ENCODE data around the gene DGCR8.
A peak's percentile ranks its signal among the peaks of the same experiment; 100 is the strongest.

Gene DGCR8

DNA sequence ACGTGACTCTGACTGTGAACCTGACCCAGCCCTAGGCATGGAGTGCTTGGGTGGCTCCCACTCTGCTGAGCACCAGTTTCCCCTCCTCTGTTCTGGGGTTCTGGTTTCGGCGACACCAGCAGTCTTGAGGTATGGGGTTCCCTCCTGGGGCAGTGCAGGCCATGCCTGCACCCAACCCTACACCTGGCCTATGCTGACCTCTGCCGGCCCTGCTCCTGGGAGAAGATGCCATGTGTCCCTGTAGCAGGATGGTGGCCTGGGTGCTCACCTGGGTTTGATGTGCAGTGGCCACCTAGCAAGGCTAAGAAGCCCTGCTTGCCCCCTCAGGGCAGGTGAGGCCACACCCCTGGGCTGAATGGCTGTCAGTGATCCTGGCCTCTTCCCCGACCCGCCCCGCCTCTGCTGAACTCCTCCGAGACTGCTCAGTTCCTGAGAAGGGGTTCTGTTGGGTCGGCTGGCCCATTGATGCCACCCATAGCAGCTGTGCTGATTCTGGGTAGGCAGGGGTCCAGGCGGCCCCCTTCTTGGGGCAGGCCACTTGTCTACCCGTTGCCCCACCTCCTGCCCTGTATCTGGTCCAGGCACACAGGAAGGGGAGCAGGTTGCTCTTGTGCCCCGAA, 54.0 kb downstream of the DGCR8 start:
- POLR2A ChIA-PET (ENCODE audit: low non-redundant PET), result no interaction called here
- no peak for TF ChIP-seq CTCF (conservative IDR thresholded peaks at IDR 0.05; ENCODE audit: low read depth)
- CTCF ChIA-PET, result no interaction called here
- peak overlapping the region; percentile 86 for H3K27ac ChIP-seq
- DNase-seq (ENCODE audit: low spot score), result no peak

DNA sequence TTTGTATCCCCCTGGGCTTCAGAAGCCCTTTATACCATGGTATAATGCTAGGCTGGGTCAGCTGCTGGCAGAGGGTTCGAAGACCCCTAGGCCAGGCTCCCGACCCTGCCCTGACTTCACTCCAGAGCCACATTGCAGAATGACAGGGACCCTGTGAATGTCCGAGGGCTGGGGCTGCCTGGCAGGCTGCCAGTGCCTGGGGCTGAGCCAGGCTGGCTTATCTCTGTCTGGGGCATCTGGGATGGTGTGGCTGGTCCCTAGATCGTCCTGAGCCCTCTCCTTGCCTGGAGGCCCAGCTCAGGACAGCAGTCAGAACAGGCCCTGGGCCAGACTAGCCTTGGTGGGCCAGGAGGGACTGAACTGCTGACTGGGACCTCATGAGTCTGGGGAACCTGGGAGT, 55.2 kb downstream of the DGCR8 start:
- ChIA-PET POLR2A (ENCODE audit: low non-redundant PET) (no interaction called here), CTCF (no interaction called here)
- peak overlapping the region; percentile 60 for H3K27ac ChIP-seq
- DNase-seq (ENCODE audit: low spot score), result no peak
- TF ChIP-seq CTCF (conservative IDR thresholded peaks at IDR 0.05; ENCODE audit: low read depth), result no peak

GRCh38 chr22:20135806-20136602, 56.0 kb downstream of the DGCR8 start:
- ChIA-PET POLR2A (ENCODE audit: low non-redundant PET) (no interaction called here), CTCF (no interaction called here)
- peak overlapping the region; percentile 60 for H3K27ac ChIP-seq

DNA sequence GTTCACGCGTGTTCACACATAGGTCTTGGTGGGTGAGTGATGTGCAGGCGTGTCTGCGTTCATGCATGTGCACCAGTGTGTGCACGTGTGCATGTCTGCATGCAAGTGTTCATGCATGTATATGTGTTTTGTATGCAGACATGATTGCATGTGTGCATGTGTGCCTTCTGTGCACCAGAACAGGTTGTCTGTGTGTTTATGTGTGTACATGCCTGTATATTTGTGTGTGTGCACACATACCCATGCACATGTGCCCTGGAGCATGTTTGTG, 56.5 kb downstream of the DGCR8 start:
- no peak for TF ChIP-seq CTCF (conservative IDR thresholded peaks at IDR 0.05; ENCODE audit: low read depth)
- peak overlapping the region; percentile 60 for H3K27ac ChIP-seq
- POLR2A ChIA-PET (ENCODE audit: low non-redundant PET), result no interaction called here
- no peak for DNase-seq (ENCODE audit: low spot score)
- CTCF ChIA-PET, result no interaction called here

More at GRCh38 chr22:20135806-20136602, 56.0 kb downstream of the DGCR8 start:
- DNase-seq (ENCODE audit: low spot score), result no peak
- no peak for TF ChIP-seq CTCF (conservative IDR thresholded peaks at IDR 0.05; ENCODE audit: low read depth)

DNA sequence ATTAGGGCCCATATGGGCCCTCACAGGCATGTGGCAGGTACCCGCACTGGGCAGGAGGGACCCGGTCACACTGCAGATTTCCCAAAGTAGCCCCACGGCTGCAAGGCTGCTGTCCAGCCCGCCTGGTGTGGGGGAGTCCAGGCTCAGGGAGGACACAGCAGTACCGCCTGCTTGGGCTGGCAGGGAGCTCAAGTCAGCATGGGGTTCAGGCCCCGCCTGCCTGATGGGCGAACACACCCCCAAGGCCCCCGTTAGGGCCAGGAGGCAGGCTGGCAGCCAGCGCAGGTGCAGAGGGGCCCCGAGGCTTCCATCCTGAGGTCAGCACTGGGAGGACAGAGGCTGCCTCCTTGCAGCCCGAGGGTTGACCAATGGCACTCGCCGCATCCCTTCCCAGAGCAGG, 57.1 kb downstream of the DGCR8 start:
- peak overlapping the region; percentile 60 for H3K27ac ChIP-seq
- no peak for DNase-seq (ENCODE audit: low spot score)
- CTCF ChIA-PET, result no interaction called here
- TF ChIP-seq CTCF (conservative IDR thresholded peaks at IDR 0.05; ENCODE audit: low read depth), result no peak
- POLR2A ChIA-PET (ENCODE audit: low non-redundant PET), result no interaction called here

DNA sequence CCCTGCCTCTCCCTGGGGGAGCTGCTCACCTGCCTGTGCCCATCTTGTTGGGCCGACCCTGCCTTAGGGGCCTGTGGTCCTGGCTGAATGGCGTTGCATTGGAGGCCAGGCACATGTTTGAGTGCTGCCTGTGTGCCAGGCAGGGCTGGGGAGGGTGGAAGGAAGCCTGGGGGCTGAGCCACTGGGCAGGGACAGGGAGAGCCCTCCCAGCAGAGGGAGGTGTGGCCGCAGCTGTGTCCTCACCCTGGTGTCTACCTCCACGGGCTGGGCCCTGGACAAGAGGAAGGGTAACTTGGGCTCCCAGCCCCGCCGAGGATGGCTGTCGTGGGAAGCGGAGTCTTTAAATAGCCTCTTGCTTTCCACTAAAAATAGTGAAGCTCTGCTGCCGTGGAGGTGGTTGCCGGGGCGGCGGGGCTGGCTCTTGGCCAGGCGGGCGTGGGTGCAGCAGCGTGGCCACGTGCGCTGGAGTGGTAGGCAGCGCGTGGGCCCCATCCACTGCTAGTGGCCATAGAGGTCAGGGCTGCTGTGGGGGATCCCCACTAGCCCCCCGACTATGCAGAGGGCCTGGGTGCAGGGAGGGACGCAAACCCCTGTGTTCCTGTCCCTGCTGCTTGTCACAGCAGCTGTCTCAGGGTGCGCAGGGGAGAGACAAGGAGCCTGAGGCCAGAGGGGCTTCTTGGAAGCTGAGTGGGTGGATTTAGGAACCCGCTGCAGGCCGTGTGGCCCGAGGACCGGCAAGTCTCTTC, 57.8 kb downstream of the DGCR8 start:
- CTCF ChIA-PET, result no interaction called here
- H3K27ac ChIP-seq, result peak overlapping the region; percentile 60

More for the DNA sequence above, 57.8 kb downstream of the DGCR8 start:
- no peak for DNase-seq (ENCODE audit: low spot score)
- POLR2A ChIA-PET (ENCODE audit: low non-redundant PET), result no interaction called here
- no peak for TF ChIP-seq CTCF (conservative IDR thresholded peaks at IDR 0.05; ENCODE audit: low read depth)
